Endothelial cell of umbilical vein (primary cell): ENCODE results near the gene R3HCC1L.
"Not testable (repeated sequence)": the region's sequence is repeated elsewhere in the genome, so short reads cannot be mapped to it uniquely, and the experiment has no call there.

Experiments
- CTCF ChIP-seq, 2 donors: IDR thresholded peaks; 1 replicate in 1 of 2; 2 replicates in 1 of 2; pipeline ENCODE4 v1.5.1; 2011; ENCODE audit warnings: low read length in 2 of 2, mild to moderate bottlenecking in 2 of 2, moderate library complexity in 2 of 2, control low read depth in 1 of 2, inconsistent platforms in 1 of 2, low read depth in 1 of 2; ENCODE audit not compliant: insufficient read depth in 1 of 2; ENCODE audit errors: extremely low read depth in 1 of 2
- EZH2 ChIP-seq: IDR thresholded peaks from 2 replicates; pipeline ENCODE4 v1.6.1; 2012; ENCODE audit warnings: borderline replicate concordance, low read depth, mild to moderate bottlenecking, moderate library complexity, low read length, inconsistent platforms; ENCODE audit not compliant: severe bottlenecking
- GATA2 ChIP-seq: IDR thresholded peaks from 2 replicates; pipeline ENCODE4 v1.7.0; 2011; ENCODE audit warnings: low read depth, mild to moderate bottlenecking, moderate library complexity, mixed read lengths, low read length; ENCODE audit not compliant: insufficient read length, insufficient read depth
- POLR2A ChIP-seq: IDR thresholded peaks from 2 replicates; pipeline ENCODE4 v1.6.1; 2012; ENCODE audit warnings: low read depth, mild to moderate bottlenecking, control low read depth, low read length
- POLR2AphosphoS5 ChIP-seq: IDR thresholded peaks from 2 replicates; pipeline ENCODE4 v1.6.1; 2012; ENCODE audit warnings: low read depth, mild to moderate bottlenecking, control low read depth, low read length, moderate library complexity; ENCODE audit not compliant: insufficient read depth

DNA sequence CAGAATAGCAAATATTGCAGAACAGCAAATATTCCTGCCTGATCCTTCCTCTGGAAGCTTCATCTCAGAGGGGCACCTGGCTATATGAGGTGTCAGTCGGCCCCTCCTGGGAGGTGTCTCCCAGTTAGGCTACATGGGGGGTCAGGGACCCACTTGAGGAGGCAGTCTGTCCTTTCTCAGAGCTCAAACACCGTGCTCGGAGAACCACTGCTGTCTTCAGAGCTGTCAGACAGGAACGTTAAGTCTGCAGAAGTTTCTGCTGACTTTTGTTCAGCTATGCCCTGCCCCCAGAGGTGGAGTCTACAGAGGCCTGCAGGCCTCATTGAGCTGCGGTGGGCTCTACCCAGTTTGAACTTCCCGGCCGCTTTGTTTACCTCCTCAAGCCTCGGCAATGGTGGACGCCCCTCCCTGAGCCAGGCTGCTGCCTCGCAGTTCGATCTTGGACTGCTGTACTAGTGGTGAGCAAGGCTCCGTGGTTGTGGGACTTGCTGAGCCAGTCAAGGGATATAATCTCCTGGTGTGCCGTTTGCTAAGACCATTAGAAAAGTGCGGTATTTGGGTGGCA, 48.0 kb downstream of the R3HCC1L start:
- not testable (repeated sequence) for TF ChIP-seq POLR2AphosphoS5; CTCF (IDR thresholded peaks at IDR 0.05; ENCODE audit: extremely low read depth in 1 of 2, insufficient read depth in 1 of 2, low read depth in 1 of 2, low read length in 2 of 2); POLR2A; GATA2; EZH2
